GDM1 (cell line): ENCODE measurements around the gene PFDN6.
"Not testable (repeated sequence)": the region's sequence is repeated elsewhere in the genome, so short reads cannot be mapped to it uniquely, and the experiment has no call there.

Source experiments
- DNase-seq: peaks from one replicate; lab custom pipeline; 2025; lab: John Stamatoyannopoulos, UW

Gene PFDN6

DNA sequence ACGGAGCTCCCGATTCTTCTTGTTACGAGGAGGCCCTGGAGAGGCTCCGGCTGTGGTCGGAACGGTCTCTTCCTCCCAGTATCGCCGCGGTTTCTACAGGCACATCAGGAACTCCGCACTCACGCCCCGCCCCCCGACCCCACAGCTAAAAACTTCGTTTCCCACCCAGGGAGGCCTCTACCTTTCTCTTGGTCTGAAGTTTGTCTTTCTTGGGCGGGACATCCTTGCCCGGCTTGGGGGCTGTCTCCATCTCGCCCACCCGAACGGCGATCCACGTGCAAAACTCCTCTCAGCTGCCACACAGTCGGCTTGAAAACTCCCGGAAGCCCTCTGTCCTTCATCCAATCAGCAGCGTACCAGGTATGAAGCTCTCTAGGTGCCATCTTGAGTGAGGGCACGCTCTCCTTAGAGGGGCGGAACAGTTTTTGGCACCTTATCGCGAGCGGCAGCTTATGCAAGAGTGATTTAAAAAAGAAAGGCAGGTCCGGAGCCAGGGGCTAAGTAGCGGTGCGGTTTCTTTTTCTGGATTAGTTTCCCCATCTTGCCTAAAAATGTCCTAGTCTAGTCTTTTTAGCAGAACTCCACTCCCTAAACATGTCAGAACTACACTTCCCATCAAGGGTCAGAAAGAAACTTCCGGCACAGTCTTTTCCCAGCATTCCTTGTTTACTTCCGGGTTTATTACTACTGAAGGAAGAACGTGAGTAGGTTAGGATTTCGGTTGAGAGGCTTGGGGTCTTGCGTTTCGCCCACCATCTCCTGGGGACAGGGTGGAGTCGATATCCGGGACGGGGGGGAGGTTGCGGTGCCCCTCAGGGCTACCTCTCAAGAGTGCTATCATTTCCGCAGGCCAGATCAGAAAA, at the start of gene PFDN6, which contains the start of gene WDR46:
PFDN6 (plus strand) TSS at position 681 of the 863 bp plus-strand sequence. CDS start 256 bp downstream, outside the sequence.
WDR46 (minus strand) TSS at position 319 of the 863 bp plus-strand sequence; CDS start at position 250, 69 bp downstream.
- DNase-seq, result peak; percentile 75

DNA sequence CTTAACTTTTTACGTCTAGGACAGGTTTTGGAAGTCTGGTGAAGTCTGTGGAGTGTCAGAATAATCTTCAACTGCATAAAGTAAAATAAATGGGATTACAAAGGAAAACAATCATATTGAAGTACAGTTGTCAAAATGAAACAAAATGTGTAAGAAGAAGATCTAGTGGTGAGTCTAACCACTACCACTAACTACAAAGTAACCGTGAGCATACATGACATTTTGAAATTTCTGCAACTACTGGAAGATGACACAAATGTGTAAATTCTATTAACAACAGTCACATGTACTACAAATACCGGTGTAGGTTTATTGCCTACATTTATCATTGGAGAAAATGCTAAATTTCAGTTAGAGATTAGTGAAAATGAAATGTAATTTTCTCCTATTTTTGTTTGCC, 47.4 kb upstream of the PFDN6 start:
- DNase-seq, result no peak

DNA sequence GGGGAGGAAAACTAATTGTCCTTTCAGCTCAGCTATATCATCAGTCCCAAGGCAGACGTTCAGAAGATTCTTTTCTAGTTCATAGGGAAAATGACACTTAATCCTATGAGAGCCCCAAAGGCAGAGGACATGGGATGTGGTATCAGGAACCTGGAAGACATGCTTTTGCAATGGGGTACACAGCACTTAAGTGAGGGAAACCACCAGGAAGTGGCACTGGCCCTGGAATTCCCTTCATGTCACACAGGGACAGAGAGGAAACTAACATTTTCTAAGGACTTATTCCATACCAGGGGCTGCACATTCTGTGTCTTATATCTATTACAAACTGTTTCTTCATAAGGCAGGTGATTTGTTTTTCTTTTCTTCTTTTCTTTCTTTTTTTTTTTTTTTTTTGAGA, 45.9 kb upstream of the PFDN6 start:
- DNase-seq, result no peak

DNA sequence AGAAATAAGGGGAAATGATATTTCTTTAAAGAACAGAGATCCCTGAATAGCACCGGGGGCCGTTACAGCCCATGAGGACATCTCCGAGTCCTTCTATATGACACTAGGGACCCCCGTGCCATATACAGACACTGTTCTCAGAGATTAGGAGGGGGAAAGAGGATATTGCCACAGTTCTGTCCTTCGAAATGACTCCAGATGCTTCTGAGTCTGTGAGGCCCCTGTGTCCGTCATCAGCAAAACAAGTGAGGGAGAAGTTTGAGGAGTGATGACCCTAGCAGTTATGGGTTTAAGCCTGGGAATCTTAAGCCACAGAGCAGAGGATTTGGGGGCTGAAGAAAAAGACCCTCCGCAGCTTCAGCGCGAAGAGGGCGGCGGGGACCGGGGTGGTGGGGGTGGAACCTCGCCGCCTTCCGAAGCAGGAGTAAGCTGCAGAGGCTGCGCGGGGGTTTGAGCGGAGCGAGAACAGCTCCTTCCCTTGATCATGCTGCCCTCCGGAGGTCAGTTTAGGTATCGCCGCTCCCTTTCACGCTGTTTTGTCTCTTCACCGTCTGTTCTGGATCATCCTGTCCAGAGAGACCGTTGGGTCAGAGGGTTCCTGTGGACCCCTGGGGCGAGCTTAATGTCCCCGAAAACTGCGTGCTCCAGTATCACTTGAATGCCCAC, 41.3 kb upstream of the PFDN6 start:
- DNase-seq, result peak; percentile 78

DNA sequence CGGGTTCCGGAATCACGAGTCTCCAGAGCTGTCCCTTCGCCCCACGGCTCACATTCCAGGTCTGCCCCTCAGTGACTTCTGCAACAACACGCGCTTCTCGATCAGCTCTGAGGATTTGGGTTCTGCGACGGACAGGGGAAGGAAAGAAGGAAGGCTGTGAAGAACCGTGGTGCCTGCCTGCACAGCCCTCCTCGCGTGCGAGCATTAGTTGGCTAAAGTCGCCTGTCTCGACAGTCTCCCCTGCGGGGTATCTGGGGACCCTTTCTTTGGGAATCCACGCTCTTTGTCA, 40.8 kb upstream of the PFDN6 start:
- no peak for DNase-seq

DNA sequence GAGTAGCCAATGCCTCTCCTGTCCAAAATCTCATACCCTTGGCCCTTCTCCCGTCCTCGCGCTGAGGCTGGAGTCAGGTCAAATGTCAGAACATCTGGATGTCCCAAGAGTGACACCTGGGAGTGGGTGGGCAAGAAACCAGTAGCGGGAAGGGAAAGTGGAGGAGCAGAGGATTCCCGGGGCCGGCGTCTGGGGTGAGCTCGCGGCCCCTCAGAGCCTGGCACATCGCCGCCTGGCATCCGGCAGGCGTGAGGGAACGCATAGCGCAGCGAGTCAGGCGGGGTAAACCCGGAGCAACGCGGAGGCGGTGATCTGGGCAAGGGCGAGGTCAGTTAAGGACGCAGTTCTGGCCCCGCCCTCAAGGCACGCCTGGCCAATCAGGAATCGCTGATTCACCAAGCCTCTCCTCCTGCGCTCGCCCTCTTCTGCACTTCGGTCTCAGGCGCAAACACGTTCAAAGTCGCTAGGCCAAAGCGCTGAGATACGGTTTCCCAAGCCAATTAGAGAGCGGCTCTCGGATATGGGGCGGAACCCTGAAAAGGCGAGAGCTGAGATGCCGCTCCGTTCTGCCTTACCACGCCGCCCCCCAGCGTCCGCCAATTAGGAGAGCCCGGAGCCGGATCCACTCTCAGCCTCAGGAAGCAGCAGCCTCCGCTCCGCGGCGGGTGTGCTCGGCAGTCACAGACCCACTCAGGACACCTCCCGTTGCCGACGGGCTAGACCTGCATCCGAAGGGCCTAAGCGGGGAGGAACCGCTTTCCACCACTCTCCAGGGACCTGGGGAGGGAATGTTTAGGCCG, 40.3 kb upstream of the PFDN6 start:
- peak; percentile 99 for DNase-seq

DNA sequence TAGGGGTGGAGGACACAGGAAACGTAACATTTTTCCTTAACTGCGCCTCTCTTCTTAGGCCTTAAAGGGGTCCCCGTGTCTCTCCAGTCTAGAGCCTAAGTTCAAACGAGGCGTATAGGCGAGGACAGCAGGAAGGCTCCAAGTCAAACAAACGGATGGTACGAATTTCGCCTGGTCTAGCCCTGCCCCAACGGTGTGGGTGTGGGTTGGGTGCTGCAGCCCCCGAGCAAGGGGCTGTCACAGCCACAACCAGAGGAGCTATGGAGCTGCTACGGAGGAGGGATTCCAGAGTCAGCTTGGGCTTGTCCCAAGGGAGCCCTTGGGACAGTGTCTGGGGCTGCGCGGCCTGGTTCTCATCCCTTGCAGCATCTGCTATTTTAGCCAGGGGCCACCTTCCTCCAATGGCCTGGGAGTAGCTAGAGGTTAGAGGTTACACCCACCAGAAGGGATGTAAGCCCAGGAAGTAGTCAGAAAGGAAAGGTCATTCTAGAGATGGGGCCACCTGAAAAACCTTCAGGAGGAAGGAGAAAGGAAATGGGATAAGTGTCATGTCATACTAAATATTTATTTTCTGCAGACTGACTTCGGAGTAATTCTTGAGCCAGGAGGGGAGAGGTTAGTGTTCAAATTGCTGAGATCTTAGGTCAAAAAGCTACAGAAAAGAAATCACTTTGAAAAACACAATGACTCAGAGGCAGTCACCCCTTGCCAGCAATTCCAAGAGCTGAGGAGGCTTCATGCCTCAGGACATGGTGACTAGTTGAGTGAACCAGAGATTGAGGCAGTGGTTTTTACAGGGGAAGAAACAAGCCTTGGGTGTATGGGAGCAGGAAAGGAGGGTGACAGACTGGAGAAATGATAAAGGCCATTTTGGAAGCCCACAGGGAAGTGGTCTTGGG, 39.4 kb upstream of the PFDN6 start:
- DNase-seq, result no peak

DNA sequence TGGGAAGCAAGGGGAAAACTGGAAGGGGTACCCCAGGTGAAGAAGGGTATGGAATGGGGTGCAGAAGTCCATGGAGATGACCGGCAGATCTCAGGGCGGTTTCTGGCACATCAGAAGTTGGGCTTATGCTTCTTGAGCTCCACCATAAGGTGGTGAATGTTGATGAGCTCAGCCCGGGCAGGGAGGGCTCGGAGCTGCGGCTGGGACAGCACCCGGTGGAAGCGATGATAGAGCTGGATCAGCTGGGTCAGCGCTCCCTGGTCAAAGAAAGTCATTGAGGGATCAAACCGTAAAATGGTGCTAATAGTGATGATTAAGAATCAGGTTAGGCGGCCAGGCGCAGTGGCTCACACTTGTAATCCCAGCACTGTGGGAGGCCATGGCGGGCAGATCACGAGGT, 38.7 kb upstream of the PFDN6 start:
- no peak for DNase-seq

DNA sequence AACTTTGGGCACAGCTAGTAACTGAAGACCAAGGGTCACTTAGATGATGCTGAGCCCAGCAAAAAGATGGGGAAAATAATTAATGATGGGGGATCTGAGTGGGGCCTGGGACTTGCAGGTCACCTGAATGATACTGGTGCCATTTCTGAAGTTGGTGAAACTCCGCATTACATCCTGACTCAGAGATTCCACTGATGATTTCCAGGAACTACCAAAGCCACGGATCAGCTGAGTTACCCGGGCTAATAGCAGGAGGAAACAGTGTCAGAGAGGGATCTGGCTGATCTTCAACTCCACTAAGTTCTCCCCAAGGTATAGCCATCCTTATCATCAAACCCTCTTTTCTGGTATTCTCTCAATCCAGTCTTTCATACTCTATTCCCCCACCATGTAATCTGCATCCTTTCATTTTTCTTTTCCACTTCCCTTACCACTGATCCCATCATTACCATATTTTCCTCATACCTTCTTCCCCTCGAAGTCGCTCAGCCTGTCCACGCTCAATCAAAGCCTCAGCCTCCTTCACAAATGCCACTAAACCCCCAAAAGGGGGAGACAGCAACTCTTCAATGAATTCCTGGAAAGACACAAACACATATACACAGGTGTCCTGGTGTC, 37.9 kb upstream of the PFDN6 start:
- DNase-seq, result no peak

DNA sequence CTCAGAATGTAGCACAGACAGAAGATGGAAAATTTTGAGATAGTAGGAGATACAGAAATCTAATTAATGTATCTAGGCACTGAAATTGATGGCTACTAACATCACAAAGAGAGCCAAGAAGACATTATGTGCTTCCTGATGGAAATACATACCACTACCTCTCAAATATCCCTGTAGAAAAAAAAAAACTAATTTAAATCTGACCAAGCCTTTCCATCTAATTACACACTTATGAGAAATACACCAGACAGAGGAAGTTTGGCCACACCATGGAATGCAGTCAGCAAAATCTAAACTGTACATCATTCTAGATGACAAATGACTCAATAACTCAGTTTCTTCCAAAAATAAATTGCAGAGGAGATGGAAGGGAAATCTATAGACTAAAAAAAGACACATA, 36.6 kb upstream of the PFDN6 start:
- DNase-seq, result no peak

DNA sequence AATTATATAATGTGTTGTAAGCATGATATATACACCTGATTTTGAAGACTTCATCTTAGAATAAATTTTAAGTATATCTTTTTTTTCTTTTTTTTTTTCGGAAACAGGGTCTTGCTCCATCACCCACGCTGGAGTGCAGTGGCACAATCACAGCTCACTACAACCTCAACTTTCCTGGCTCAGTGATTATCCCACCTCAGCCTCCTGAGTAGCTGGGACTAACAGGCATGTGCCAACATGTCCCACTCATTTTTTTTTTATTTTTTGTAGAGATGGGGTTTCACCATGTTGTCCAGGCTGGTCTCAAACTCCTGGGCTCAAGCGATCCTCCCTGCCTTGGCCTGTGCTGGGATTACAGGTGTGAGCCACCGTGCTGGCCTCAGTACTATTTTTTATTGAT, 34.8 kb upstream of the PFDN6 start:
- no peak for DNase-seq

DNA sequence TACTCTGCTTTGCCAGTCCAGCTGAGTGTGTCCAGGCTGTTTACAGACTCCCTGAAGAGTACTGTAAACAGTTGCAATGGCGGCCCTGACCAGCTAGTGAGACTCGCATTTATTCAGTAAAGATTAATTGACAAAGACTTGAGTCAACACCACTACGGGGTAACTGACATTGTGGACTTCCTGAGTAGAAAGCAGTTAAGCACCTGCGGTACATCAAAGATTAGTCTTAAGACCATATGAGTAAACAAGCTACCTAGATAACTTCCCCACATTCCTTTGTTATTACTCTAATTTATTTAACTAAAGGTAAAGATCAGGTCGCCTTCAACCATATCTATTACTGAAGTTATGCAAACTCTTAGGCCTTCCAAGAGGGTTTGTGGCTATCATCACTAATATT, 30.4 kb upstream of the PFDN6 start:
- no peak for DNase-seq

DNA sequence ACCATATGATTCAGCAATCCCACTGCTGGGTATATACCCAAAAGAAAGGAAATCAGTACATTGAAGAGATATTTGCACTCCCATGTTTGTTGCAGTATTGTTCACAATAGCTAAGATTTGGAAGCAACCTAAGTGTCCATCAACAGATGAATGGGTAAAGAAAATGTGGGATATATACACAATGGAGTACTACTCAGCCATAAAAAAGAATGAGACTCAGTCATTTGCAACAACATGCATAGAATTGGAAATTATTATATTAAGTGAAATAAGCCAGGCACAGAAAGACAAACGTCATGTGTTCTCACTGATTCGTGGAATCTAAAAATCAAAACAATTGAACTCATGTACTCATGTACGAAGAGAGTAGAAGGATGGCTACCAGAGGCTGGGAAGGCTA, 26.9 kb upstream of the PFDN6 start:
- DNase-seq, result not testable (repeated sequence)

DNA sequence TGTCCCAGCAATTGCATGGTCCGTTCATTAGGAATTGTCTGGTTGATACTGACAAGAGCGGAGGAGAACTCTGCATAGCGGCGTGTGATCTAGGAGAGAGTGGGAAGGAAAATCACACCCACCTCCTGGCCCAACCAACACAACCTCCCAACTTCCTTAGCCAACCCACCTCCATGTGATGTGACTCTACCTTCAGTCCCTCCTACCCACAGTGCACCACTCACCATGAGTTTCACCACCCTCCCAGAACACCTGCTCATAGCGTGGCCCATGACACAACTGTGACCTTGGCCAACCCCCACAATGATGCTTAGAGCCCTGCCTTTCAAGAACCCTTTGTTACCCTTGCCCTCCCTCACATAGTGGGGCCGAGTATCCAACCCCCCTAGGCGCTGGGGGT, 25.4 kb upstream of the PFDN6 start:
- no peak for DNase-seq

DNA sequence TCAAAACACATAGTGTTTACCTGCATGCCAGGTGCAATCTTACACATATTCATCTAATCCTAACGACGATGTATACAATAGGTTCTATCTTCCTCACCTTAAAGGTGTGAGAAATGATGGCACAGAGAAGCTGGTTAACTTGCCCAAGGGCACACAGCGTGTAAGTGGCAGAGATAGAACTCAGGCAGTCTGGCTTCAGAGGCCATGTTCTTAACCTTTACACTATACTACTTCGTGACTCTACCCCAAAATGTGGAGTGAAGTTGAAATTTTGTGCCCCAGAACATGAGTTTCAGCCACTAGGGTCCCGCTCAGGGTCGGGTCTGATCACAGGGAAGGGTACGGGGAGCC, 18.3 kb upstream of the PFDN6 start:
- DNase-seq, result no peak

DNA sequence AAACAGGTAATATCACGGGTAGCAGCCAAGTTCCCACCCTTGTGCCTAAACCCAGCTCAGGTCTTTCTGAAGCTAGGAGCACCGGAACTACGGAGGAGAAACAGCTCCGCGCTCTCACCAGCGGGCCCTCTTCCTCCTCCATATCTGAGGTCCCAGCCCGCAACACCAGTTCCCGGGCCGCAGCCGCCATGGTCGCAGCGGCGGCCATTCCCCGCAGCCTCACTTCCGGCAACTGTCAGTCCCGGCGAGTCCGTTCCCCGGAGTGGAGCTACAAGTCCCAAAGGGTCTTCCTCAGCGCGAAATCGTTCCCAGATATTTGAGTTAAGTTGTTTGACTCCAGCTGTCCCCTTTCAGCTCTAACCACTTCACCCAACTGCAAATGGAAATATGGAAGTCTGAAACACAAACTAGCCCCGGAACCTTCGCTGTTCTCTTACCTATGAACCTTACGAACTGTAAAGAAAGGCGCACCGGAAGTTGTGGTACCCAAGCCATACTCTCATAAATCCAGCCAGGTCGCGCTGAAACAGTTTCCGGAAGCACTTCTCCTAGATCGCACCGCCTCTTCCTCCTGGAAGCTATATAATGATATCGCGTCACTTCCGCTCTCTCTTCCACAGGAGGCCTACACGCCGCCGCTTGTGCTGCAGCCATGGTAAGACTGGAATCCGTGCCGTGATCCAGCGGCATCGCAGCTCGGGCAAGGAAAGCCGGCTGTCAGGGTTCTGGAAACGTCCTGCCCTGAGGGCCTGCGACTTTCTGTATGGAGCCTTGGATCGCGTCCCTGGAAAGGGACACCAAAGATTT, 17.7 kb upstream of the PFDN6 start, which contains the start of the genes RPS18 and VPS52:
RPS18 (plus strand) TSS at position 608 of the 807 bp plus-strand sequence; CDS start at position 653, 45 bp downstream.
VPS52 (minus strand) TSS at position 409 of the 807 bp plus-strand sequence; CDS start at position 208, 201 bp downstream.
- DNase-seq, result peak; percentile 95

DNA sequence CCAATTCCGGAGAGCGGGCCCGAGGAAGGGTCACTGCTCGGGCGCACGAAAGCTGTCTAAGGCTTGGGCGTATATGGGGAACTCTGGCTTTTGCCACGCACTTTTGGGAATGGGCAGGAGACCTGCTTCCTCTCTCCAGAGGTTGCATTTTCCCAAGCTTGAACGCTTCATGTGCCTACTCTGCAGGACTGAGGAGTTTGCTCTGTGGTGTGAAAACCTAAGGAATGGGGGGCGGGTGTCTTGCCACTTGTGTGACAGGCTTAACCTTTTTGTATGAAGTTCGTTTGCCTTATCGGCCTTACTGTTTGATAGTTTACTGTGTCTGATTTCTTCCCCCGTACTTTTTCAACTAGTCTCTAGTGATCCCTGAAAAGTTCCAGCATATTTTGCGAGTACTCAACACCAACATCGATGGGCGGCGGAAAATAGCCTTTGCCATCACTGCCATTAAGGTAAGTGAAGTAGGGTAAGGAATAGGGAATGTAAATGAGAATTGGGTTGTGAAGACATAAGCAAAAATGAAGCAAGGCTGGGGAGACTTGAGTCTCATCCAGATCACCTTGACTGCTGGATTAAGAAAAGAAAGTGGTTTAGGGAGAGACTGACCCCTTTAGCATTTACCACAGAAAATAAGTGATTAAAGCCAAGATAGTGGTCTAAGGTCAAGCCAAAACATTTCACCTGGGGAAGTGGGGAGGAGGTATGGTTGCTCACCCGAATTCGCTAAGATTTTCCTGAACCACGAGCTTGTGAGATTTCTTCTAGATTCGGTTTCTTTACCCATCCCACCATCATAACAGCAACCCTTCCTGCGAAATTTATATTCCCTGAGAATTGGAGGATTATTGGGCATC, 16.9 kb upstream of the PFDN6 start:
- no peak for DNase-seq

DNA sequence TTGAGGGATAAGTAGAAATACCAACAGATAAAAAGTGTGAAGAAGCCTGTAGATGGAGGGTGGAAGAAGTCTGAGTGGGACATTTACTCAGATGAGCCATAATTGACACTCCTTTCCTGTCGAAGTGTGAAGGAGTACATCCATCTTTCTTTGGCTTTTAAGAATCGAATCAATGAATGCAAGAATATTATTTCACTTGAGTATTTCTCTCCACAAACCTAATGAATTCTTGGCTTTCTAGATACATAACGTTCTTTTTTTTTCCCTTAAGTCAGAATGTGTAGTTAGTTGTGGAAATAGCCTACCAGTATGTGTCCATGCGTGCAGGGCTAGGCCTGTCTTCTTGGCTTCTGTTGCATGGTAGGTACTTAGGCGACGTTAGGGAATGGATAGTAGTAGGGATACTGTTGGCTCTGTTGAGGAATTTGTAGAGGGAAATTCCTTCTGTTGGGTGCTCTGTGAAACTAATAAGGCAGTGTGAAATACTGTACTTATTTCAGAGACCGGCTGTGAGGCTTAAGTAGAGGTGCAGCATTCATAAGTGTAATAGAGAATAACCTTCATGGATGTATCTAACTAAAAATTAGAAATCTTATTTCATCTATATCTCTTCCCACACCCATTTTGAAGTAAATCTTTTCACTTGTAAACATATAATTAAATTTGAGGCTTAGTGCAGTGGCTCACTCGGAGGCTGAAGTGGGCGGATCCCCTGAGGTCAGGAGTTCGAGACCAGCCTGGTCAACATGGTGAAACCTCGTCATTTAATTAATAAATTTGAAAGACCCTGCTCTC, 16.1 kb upstream of the PFDN6 start:
- DNase-seq, result no peak
